ENCODE measurements around the gene TMIGD2. TPM values are rescaled to one million over a fixed set of nuclear protein-coding genes. Genes with fewer than 3 reads are reported as not detected.

Gene TMIGD2
- total RNA-seq, 2 donors from 2014 or later, result not detected

DNA sequence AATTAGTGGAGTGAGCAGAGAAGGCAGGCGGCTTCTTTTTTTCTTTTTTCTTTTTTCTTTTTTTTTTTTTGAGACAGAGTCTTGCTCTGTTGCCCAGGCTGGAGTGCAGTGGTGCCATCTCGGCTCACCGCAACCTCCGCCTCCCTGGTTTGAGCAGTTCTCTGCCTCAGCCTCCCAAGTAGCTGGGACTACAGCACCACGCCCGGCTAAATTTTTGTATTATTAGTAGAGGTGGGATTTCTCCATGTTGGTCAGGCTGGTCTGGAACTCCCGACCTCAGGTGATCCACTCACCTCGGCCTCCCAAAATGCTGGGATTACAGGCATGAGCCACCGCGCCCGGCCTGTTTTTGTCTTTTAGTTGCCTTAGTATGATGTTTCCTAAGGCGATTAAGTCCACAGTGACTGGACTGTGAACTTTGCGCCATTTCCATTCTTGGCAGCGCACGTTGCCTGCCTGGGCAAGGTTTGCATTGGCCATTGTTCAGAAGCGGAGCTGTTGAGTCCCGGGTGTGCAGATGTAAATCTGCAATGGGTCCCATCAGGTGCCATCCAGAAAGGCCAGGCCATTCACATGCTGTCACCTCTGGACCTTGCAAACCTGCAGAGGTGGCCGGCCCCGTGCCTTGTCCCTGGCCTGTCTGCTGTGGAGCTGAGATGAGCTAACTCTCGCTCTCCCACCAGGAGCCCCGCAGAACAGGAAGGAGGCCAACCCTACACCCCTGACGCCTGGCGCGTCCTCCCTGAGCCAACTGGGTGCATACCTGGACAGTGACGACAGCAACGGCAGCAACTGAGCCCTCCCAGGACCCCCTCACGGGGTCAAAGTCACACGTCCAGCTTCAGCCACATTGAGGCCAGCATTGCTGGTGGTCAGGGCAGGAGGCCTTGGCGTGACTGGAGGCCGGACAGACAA, 34.0 kb downstream of the TMIGD2 start:
- no peak for TF ChIP-seq POLR2A (IDR thresholded peaks at IDR 0.05)
- TF ChIP-seq, protein P1, sequence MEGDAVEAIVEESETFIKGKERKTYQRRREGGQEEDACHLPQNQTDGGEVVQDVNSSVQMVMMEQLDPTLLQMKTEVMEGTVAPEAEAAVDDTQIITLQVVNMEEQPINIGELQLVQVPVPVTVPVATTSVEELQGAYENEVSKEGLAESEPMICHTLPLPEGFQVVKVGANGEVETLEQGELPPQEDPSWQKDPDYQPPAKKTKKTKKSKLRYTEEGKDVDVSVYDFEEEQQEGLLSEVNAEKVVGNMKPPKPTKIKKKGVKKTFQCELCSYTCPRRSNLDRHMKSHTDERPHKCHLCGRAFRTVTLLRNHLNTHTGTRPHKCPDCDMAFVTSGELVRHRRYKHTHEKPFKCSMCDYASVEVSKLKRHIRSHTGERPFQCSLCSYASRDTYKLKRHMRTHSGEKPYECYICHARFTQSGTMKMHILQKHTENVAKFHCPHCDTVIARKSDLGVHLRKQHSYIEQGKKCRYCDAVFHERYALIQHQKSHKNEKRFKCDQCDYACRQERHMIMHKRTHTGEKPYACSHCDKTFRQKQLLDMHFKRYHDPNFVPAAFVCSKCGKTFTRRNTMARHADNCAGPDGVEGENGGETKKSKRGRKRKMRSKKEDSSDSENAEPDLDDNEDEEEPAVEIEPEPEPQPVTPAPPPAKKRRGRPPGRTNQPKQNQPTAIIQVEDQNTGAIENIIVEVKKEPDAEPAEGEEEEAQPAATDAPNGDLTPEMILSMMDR (IDR thresholded peaks at IDR 0.05), result no peak
- H3K27me3 ChIP-seq, result no peaks in the 10 kb centered on the region
- peaks cover 0 to 20% of the 10 kb centered on the region in 2 donors for H3K36me3 ChIP-seq (replicated peaks in 1 of 2; ENCODE audit: insufficient read depth in 1 of 2, low read depth in 2 of 2)
- no peaks in the 10 kb centered on the region for H3K9me3 ChIP-seq
- no peak overlapping the region for H3K4me3 ChIP-seq
- peak overlapping the region; percentile 35 to 75 (median 61) for H3K27ac ChIP-seq
- 61 to 64% methylated on average over 18 to 29 of the region's 30 CpGs for WGBS, 2 donors
- DNase-seq (peak; percentile 63 to 87 (median 72)), ATAC-seq (peak; percentile 87)
- intact Hi-C loops (cut with DNase I), result loop anchor here (5.0 kb wide), 1 partner anchor 84 kb away; no protein-coding TSS in a partner anchor
- peaks cover 17% of the 10 kb centered on the region for H3K4me1 ChIP-seq

DNA sequence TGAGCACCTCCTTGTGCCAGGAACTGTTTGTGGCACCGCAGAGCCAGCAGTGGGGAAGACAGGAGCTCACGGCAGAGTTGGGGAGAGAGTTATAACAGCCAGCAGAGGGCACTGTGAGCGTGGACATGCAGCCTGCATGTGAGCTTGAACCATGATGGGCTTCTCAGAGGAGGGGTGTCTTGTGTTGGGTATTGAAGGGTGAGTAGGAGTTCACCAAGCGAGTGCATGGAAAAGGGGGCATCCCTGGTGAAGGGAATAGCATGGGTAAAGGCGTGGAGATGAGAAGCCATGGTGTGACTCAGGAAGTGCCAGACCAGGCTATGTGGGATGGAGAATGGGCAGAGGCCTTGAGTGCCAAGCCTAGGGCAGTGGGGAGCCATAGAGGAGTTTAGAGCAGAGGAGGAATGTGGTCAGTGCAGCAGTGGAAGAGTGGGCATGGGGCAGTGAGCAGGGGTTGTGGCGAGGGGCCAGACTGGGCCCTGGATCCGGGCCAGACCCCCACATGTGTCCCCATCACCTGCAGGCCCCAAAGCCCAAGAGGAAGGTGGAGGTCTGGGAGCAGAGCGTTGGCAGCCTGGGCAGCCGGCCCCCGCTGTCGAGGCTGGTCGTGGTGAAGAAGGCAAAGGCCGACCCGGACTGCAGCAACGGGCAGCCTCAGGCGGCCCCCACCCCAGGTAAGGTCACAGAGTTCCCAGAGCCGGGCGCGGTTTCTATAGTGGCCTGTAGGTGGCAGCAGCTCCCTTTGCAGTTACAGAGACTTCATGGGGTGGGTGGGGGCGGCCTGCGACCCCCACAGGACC, 34.9 kb downstream of the TMIGD2 start:
- TF ChIP-seq, protein P1 (IDR thresholded peaks at IDR 0.05), result peak; percentile 62 to 93 (median 69)
- TF ChIP-seq POLR2A (IDR thresholded peaks at IDR 0.05), result no peak
- ATAC-seq, result peak; percentile 47
- Histone ChIP-seq H3K27me3 (no peaks in the 10 kb centered on the region), H3K4me1 (peaks cover 17% of the 10 kb centered on the region), H3K36me3 (replicated peaks in 1 of 2; ENCODE audit: insufficient read depth in 1 of 2, low read depth in 2 of 2) (peaks cover 0 to 27% of the 10 kb centered on the region in 2 donors), H3K27ac (peak overlapping the region in 2 of 4 donors; percentile 59 to 63), H3K9me3 (no peaks in the 10 kb centered on the region), H3K4me3 (no peak overlapping the region)
- peak; percentile 39 to 66 (median 60) for DNase-seq
- intact Hi-C loops (cut with DNase I), result loop anchor here (5.0 kb wide), 1 partner anchor 85 kb away; no protein-coding TSS in a partner anchor
- WGBS, 2 donors, result 36 to 49% methylated on average over 15 to 19 of the region's 21 CpGs

- Histone ChIP-seq H3K9me3 (no peaks in the 10 kb centered on the region), H3K27ac (no peak overlapping the region), H3K36me3 (replicated peaks in 1 of 2; ENCODE audit: insufficient read depth in 1 of 2, low read depth in 2 of 2) (peaks cover 6 to 33% of the 10 kb centered on the region in 2 donors), H3K27me3 (no peaks in the 10 kb centered on the region), H3K4me1 (peaks cover 17% of the 10 kb centered on the region), H3K4me3 (no peak overlapping the region)
- DNase-seq (no peak), ATAC-seq (no peak)
- 87 to 92% methylated on average over 18 of the region's 18 CpGs for WGBS, 2 donors
- no peak for TF ChIP-seq POLR2A (IDR thresholded peaks at IDR 0.05)
- TF ChIP-seq, protein P1 (IDR thresholded peaks at IDR 0.05), result no peak
- intact Hi-C loops (cut with DNase I), result loop anchor here (5.0 kb wide), 1 partner anchor 86 kb away; no protein-coding TSS in a partner anchor
Observed at GRCh38 chr19:4266253-4267000, 35.8 kb downstream of the TMIGD2 start.

DNA sequence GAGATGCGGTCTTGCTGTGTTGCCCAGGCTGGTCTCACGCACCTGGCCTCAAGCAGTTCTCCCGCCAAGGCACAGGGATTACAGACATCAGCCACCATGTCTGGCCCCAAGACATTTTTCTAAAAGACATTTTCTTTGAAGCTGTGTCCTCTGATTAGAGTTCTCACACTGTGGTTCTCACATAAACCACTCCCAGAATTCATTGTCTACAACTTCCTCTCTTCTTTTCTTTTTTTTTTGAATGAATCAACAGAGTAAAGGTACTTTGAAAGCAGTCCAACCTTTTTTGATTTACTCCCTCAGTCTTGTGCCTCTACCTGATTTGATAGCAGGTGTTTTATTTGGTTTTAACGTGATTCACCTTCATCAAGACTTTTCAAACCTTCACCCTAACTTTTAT, 37.4 kb downstream of the TMIGD2 start:
- Histone ChIP-seq H3K9me3 (no peaks in the 10 kb centered on the region), H3K27ac (no peak overlapping the region), H3K36me3 (replicated peaks in 1 of 2; ENCODE audit: insufficient read depth in 1 of 2, low read depth in 2 of 2) (peaks cover 6 to 33% of the 10 kb centered on the region in 2 donors), H3K27me3 (no peaks in the 10 kb centered on the region), H3K4me1 (peaks cover 17% of the 10 kb centered on the region), H3K4me3 (no peak overlapping the region)
- intact Hi-C loops (cut with DNase I), result loop anchor here (5.0 kb wide), 1 partner anchor 87 kb away; no protein-coding TSS in a partner anchor
- ATAC-seq (no peak), DNase-seq (no peak)
- whole genome bisulfite sequencing, 2 donors, result 62 to 64% methylated on average over 4 of the region's 4 CpGs
- TF ChIP-seq, protein P1 (IDR thresholded peaks at IDR 0.05), result no peak
- no peak for TF ChIP-seq POLR2A (IDR thresholded peaks at IDR 0.05)

Measured in body of pancreas (tissue), 4 donors.